ENCODE measurements around the gene RPA3. TPM values are rescaled to one million over a fixed set of nuclear protein-coding genes. Genes with fewer than 3 reads are reported as not detected.

Gene RPA3
- total RNA-seq, 2 experiments from 2014 or later, result 188 to 203 TPM

DNA sequence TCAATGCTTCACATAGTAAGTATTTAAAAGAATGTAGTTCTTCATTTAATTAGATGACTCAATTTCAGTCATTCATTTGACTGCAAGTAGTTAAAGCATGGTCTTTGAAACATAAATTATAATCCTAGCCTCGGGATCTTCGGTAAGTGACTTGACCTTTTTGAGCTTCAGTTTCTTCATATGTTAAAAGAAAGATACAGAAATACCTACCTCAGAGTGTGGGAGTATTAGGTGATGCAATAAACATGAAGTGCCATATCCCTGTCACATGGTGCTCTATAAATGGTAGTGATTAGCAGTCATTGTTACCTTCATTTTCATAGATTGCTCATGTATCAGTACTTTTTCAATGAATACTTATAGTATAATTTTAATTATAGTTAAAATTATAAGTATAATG, 109.1 kb downstream of the RPA3 start:
- POLR2A ChIA-PET, result no interaction called here
- TF ChIP-seq, protein P1, sequence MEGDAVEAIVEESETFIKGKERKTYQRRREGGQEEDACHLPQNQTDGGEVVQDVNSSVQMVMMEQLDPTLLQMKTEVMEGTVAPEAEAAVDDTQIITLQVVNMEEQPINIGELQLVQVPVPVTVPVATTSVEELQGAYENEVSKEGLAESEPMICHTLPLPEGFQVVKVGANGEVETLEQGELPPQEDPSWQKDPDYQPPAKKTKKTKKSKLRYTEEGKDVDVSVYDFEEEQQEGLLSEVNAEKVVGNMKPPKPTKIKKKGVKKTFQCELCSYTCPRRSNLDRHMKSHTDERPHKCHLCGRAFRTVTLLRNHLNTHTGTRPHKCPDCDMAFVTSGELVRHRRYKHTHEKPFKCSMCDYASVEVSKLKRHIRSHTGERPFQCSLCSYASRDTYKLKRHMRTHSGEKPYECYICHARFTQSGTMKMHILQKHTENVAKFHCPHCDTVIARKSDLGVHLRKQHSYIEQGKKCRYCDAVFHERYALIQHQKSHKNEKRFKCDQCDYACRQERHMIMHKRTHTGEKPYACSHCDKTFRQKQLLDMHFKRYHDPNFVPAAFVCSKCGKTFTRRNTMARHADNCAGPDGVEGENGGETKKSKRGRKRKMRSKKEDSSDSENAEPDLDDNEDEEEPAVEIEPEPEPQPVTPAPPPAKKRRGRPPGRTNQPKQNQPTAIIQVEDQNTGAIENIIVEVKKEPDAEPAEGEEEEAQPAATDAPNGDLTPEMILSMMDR (IDR thresholded peaks at IDR 0.05), result no peak
- no peak for ATAC-seq

DNA sequence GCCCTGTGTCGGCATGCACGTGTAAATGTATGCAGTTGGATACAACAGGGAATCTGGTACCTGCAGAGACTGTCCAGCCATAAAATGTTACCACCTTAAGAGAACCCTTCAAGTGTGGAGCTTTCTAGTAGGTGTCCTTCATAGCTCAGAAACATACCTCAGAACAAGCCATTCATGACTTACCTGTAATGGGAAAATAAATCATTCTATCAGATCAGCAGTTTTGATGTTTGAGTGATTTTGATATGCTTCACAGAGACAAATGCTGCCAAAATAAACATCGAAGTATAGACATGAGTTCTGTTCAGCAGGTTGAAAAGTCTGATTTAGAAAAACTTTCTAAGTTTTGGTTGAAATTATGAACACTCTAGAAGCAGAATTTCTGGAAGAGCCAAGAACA, 111.4 kb downstream of the RPA3 start:
- POLR2A ChIA-PET, result no interaction called here
- no peak for ATAC-seq
- no peak for DNase-seq
- Mint-ChIP-seq H3K27me3 (no peaks in the 10 kb centered on the region), H3K4me1 (ENCODE audit: low read depth) (peaks cover 6% of the 10 kb centered on the region), H3K36me3 (ENCODE audit: low read depth) (peaks cover 16% of the 10 kb centered on the region), H3K4me3 (no peak overlapping the region), H3K9me3 (peaks cover 2% of the 10 kb centered on the region), H3K27ac (no peak overlapping the region)
- CTCF ChIA-PET, result no interaction called here
- TF ChIP-seq, protein P1 (IDR thresholded peaks at IDR 0.05), result no peak
- intact Hi-C loops (cut with micrococcal nuclease), result no loop called here

More for the DNA sequence above, 109.1 kb downstream of the RPA3 start:
- no peak overlapping the region for H3K27ac Mint-ChIP-seq
- H3K36me3 Mint-ChIP-seq (ENCODE audit: low read depth), result peaks cover 14% of the 10 kb centered on the region
- no peak overlapping the region for H3K4me3 Mint-ChIP-seq
- peaks cover 9% of the 10 kb centered on the region for H3K4me1 Mint-ChIP-seq (ENCODE audit: low read depth)
- DNase-seq, result no peak
- intact Hi-C loops (cut with micrococcal nuclease), result no loop called here
- no peaks in the 10 kb centered on the region for H3K9me3 Mint-ChIP-seq
- CTCF ChIA-PET, result no interaction called here
- H3K27me3 Mint-ChIP-seq, result no peaks in the 10 kb centered on the region

DNA sequence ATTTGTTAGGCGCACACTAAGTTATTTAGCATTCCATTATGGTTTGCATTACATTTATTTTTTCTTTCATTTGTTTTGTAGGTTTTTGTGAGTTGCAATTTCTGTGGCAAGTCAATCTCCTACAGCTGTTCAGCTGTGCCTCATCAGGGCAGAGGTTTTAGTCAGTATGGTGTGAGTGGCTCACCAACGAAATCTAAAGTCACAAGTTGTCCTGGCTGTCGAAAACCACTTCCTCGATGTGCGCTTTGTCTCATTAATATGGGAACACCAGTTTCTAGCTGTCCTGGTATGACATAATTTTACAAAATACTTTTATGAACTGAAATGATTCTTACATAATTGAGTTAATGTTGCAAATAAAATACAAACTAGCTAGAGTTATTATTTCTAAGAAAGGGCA, 122.2 kb downstream of the RPA3 start:
- ATAC-seq, result no peak
- H3K36me3 Mint-ChIP-seq (ENCODE audit: low read depth), result peaks cover 40% of the 10 kb centered on the region
- POLR2A ChIA-PET, result no interaction called here

DNA sequence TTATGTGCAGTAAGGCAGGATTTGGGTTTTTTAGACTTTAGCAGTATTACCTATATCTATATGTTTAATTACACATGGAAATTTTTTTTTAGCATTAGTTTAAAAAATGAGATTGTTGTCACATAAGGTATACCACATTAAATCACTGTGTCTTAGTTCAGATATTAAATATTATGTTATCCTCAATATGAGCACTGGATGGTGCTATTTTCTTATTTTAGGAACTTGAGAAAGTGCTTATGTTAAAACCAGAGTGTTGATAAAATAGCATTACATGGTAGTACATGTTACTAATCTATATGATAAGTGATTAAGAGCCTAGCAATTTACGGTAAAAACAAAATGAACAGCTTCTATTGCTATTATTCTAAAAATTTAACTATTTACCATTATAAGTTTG, 123.0 kb downstream of the RPA3 start:
- no peaks in the 10 kb centered on the region for H3K9me3 Mint-ChIP-seq
- POLR2A ChIA-PET, result no interaction called here
- no peaks in the 10 kb centered on the region for H3K27me3 Mint-ChIP-seq
- peaks cover 3% of the 10 kb centered on the region for H3K4me1 Mint-ChIP-seq (ENCODE audit: low read depth)
- peaks cover 38% of the 10 kb centered on the region for H3K36me3 Mint-ChIP-seq (ENCODE audit: low read depth)
- no peak overlapping the region for H3K4me3 Mint-ChIP-seq
- CTCF ChIA-PET, result interaction anchor here (0.7 to 2.3 kb wide), 11 partner anchors 9 to 701 kb away, joined by 3 to 12 read pairs (median 3); no protein-coding TSS in a partner anchor
- TF ChIP-seq, protein P1 (IDR thresholded peaks at IDR 0.05), result no peak
- ATAC-seq, result no peak
- intact Hi-C loops (cut with micrococcal nuclease), result no loop called here
- no peak for DNase-seq
- no peak overlapping the region for H3K27ac Mint-ChIP-seq

More for the DNA sequence above, 122.2 kb downstream of the RPA3 start:
- intact Hi-C loops (cut with micrococcal nuclease), result no loop called here
- TF ChIP-seq, protein P1 (IDR thresholded peaks at IDR 0.05), result no peak
- no peaks in the 10 kb centered on the region for H3K27me3 Mint-ChIP-seq
- H3K27ac Mint-ChIP-seq, result no peak overlapping the region
- H3K4me3 Mint-ChIP-seq, result no peak overlapping the region
- no peaks in the 10 kb centered on the region for H3K9me3 Mint-ChIP-seq
- CTCF ChIA-PET, result interaction anchor here (0.6 to 2.3 kb wide), 9 partner anchors 11 to 700 kb away, joined by 3 to 12 read pairs (median 3); no protein-coding TSS in a partner anchor
- no peak for DNase-seq
- peaks cover 3% of the 10 kb centered on the region for H3K4me1 Mint-ChIP-seq (ENCODE audit: low read depth)

Other genes starting within 250 kb of the RPA3 start
- not detected for gene COL28A1, start 182.7 kb downstream of the RPA3 start, total RNA-seq
- 10 to 100 TPM; 63.0 to 67.3 TPM for gene MIOS, start 151.7 kb downstream of the RPA3 start, total RNA-seq
- 10 to 100 TPM; 10.1 to 11.1 TPM for gene UMAD1, start 77.9 kb downstream of the RPA3 start, total RNA-seq